B cell (primary cell): Measurements from ENCODE around the gene CFL2. TPM values are rescaled to one million over a fixed set of nuclear protein-coding genes. Genes with fewer than 3 reads are reported as not detected.

Experiments
- ATAC-seq: fragments of 200-7000 bp; cut with Tn5 transposase; one replicate; pipeline ENCODE4 v1.10.0; 2021; ENCODE audit warnings: low read depth, mild to moderate bottlenecking, moderate number of reproducible peaks, moderate library complexity
- CTCF ChIA-PET: fragments of 350-600 bp; sonication (Branson Sonifier 250); formaldehyde crosslinking; loops from one replicate; lab custom pipeline; 2021; ENCODE audit warnings: antibody characterized with exemption, inconsistent platforms; lab: Charles Lee
- POLR2A ChIA-PET: fragments of 350-600 bp; sonication (Branson Sonifier 250); formaldehyde crosslinking; loops from one replicate; lab custom pipeline; 2021; ENCODE audit warnings: antibody characterized with exemption; lab: Charles Lee
- DNase-seq: peaks from one replicate; pipeline ENCODE4 v3.0.0; 2013
- H2AFZ ChIP-seq: 2 replicates; pipeline ENCODE4 v1.6.1; 2012; ENCODE audit warnings: mild to moderate bottlenecking, low read depth, low read length; ENCODE audit not compliant: insufficient read depth, poor library complexity, severe bottlenecking
- H3K27ac ChIP-seq, 2 donors: 1 replicate in 1 of 2; 2 replicates in 1 of 2; pipeline ENCODE4 v1.5.1; 2012 to 2013; ENCODE audit warnings: low read length in 2 of 2, mild to moderate bottlenecking in 2 of 2, moderate library complexity in 1 of 2
- H3K27me3 ChIP-seq, 4 experiments: fragments of 200-600 bp in 1 of 4; sonication (generic) in 1 of 4; replicated peaks in 1 of 4; 1 replicate in 2 of 4; 2 replicates in 2 of 4; pipeline versions ENCODE4 v1.6.1 to v1.7.0; 2013 to 2016; ENCODE audit warnings: low read length in 3 of 4, mild to moderate bottlenecking in 2 of 4, mixed read lengths in 1 of 4, moderate library complexity in 1 of 4; ENCODE audit not compliant: insufficient read depth in 4 of 4, control insufficient read depth in 3 of 4; ENCODE audit errors: control extremely low read depth in 1 of 4
- H3K36me3 ChIP-seq, 2 experiments: replicated peaks in 1 of 2; 1 replicate in 1 of 2; 2 replicates in 1 of 2; pipeline versions ENCODE4 v1.6.1 to v1.7.1; 2013; ENCODE audit warnings: low read length in 1 of 2; ENCODE audit not compliant: insufficient read depth in 2 of 2, control insufficient read depth in 1 of 2; ENCODE audit errors: control extremely low read depth in 1 of 2, extremely low read depth in 1 of 2
- H3K4me1 ChIP-seq, 2 donors: fragments of 200-600 bp in 1 of 2; sonication (generic) in 1 of 2; 1 replicate in 1 of 2; 2 replicates in 1 of 2; pipeline versions ENCODE4 v1.5.1 to v1.6.1; 2013 to 2017; ENCODE audit warnings: low read length in 2 of 2; ENCODE audit not compliant: control insufficient read depth in 2 of 2, insufficient read depth in 2 of 2
- H3K4me2 ChIP-seq: replicated peaks from 2 replicates; pipeline ENCODE3; 2012; ENCODE audit warnings: mild to moderate bottlenecking, low read depth, low read length; ENCODE audit not compliant: poor library complexity, severe bottlenecking
- H3K4me3 ChIP-seq, 5 experiments: fragments of 200-600 bp in 1 of 5; sonication (generic) in 1 of 5; 1 replicate in 3 of 5; 2 replicates in 2 of 5; pipeline versions ENCODE4 v1.5.1 to v1.7.0; 2011 to 2016; ENCODE audit warnings: low read length in 4 of 5, mild to moderate bottlenecking in 4 of 5, low read depth in 2 of 5, control low read depth in 1 of 5, moderate library complexity in 1 of 5; ENCODE audit not compliant: insufficient read depth in 1 of 5; ENCODE audit errors: control extremely low read depth in 1 of 5, extremely low read depth in 1 of 5
- H3K79me2 ChIP-seq: fragments of 200-600 bp; sonication (generic); one replicate; pipeline ENCODE4 v1.6.0; 2016; ENCODE audit warnings: low read length; ENCODE audit not compliant: control insufficient read depth, insufficient read depth
- H3K9ac ChIP-seq: fragments of 200-600 bp; sonication (generic); 2 replicates; pipeline ENCODE4 v1.6.1; 2017; ENCODE audit warnings: mild to moderate bottlenecking, low read length, moderate library complexity
- H3K9me3 ChIP-seq, 3 donors: one replicate each; pipeline versions ENCODE4 v1.6.1 to v1.7.1; 2013; ENCODE audit warnings: low read length in 2 of 3; ENCODE audit not compliant: control insufficient read depth in 2 of 3, insufficient read depth in 1 of 3; ENCODE audit errors: control extremely low read depth in 1 of 3
- H4K20me1 ChIP-seq: 2 replicates; pipeline ENCODE4 v1.6.0; 2012; ENCODE audit warnings: mild to moderate bottlenecking, low read length; ENCODE audit not compliant: insufficient read depth, control insufficient read depth, poor library complexity, severe bottlenecking
- H3K27ac Mint-ChIP-seq: one replicate; pipeline ENCODE4 v1.8.0; 2021; ENCODE audit warnings: mixed read lengths
- H3K27me3 Mint-ChIP-seq: one replicate; pipeline ENCODE4 v1.8.0; 2021; ENCODE audit warnings: mixed read lengths
- H3K4me1 Mint-ChIP-seq: one replicate; pipeline ENCODE4 v1.8.0; 2021; ENCODE audit warnings: mixed read lengths
- H3K4me3 Mint-ChIP-seq: one replicate; pipeline ENCODE4 v1.8.0; 2021; ENCODE audit warnings: mixed read lengths
- H3K9me3 Mint-ChIP-seq: one replicate; pipeline ENCODE4 v1.8.0; 2022; ENCODE audit warnings: mixed read lengths; ENCODE audit not compliant: insufficient read depth
- CTCF ChIP-seq: fragments of 200-600 bp; IDR thresholded peaks from one replicate; pipeline ENCODE4 v1.8.0; 2022; ENCODE audit warnings: antibody characterized with exemption, mild to moderate bottlenecking
- EZH2 ChIP-seq: IDR thresholded peaks from 2 replicates; pipeline ENCODE4 v1.6.1; 2012; ENCODE audit warnings: borderline replicate concordance, low read depth, mild to moderate bottlenecking, moderate library complexity, low read length; ENCODE audit not compliant: insufficient read depth, poor library complexity, severe bottlenecking
- WGBS: methylation state at CpG from one replicate; pipeline ENCODE4 v1.1.5; 2013; ENCODE audit warnings: missing lambda C conversion rate; ENCODE audit not compliant: insufficient coverage; 5-methylcytosine and 5-hydroxymethylcytosine counted together
- intact Hi-C: fragments of 100-400 bp; cut with micrococcal nuclease; formaldehyde crosslinking; loops from one replicate; pipeline ENCODE4 v1.10.0; 2022
- polyA plus RNA-seq: library from polyadenylated mRNA; depleted of rRNA; stranded (reverse); fragments of >200 nt; gene quantifications from 2 replicates; pipeline ENCODE4 v1.2.3, GENCODE V29; 2012
- total RNA-seq, 2 donors: library from RNA; stranded (reverse); fragments of 120-200 nt in 1 of 2; gene quantifications; 1 replicate in 1 of 2; 2 replicates in 1 of 2; pipeline versions ENCODE4 v1.2.3 to v1.2.4, GENCODE V29; 2013 to 2022

The CFL2 gene
- total and polyA plus RNA-seq, 2 donors (not counting 1 experiment from before 2014, with no cell fraction given), result 9.6 to 21.9 TPM

DNA sequence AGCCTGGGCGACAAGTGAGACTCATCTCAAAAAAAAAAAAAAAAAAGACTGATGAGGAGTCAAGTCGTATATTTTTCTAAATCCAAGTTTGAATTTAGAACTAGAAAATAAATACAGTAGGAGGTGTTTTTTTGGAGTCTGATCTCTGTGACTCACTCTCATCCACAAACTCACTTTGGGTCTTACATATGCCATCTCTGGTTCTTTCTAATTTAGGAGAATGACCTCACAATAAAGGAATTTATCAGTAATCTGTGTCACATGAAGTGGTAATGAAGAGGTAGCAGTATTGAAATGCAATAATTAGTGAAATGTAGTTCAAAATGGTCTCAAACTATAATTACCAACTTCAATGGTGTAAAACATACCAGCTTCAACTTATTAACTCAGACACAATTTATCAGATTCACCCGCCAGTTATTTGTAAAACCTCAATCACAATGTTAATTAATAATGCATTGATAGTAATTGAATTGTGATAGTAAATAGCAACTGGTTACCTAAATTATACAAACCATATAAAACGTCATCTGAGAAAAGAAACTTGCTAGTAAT, 4.4 kb upstream of the CFL2 start:
- no peaks in the 10 kb centered on the region for H3K36me3 ChIP-seq
- H3K4me3 ChIP-seq, result no peak overlapping the region
- H3K27ac Mint-ChIP-seq, result no peak overlapping the region
- no peak for ATAC-seq
- H3K4me1 ChIP-seq, result peaks cover 4 to 11% of the 10 kb centered on the region in 2 donors
- intact Hi-C loops, result loop anchor here (10.0 kb wide), 1 partner anchor 254 kb away; the partner anchor contains the start of gene SPTSSA
- TF ChIP-seq CTCF (no peak), EZH2 (no peak)
- no peak overlapping the region for H3K4me3 Mint-ChIP-seq
- no peak overlapping the region for H3K4me2 ChIP-seq
- no peak overlapping the region for H3K27ac ChIP-seq
- WGBS, result no CpG with 5 or more reads among the region's 4 CpGs
- no peaks in the 10 kb centered on the region for H3K27me3 Mint-ChIP-seq
- H2AFZ ChIP-seq, result no peak overlapping the region
- no peaks in the 10 kb centered on the region for H3K9me3 ChIP-seq
- H3K79me2 ChIP-seq, result no peaks in the 10 kb centered on the region
- DNase-seq, result no peak
- H3K9ac ChIP-seq, result no peak overlapping the region
- no peaks in the 10 kb centered on the region for H3K9me3 Mint-ChIP-seq
- H3K4me1 Mint-ChIP-seq, result peaks cover 14% of the 10 kb centered on the region
- ChIA-PET POLR2A (no interaction called here), CTCF (no interaction called here)
- H3K27me3 ChIP-seq, result no peaks in the 10 kb centered on the region
- no peaks in the 10 kb centered on the region for H4K20me1 ChIP-seq

DNA sequence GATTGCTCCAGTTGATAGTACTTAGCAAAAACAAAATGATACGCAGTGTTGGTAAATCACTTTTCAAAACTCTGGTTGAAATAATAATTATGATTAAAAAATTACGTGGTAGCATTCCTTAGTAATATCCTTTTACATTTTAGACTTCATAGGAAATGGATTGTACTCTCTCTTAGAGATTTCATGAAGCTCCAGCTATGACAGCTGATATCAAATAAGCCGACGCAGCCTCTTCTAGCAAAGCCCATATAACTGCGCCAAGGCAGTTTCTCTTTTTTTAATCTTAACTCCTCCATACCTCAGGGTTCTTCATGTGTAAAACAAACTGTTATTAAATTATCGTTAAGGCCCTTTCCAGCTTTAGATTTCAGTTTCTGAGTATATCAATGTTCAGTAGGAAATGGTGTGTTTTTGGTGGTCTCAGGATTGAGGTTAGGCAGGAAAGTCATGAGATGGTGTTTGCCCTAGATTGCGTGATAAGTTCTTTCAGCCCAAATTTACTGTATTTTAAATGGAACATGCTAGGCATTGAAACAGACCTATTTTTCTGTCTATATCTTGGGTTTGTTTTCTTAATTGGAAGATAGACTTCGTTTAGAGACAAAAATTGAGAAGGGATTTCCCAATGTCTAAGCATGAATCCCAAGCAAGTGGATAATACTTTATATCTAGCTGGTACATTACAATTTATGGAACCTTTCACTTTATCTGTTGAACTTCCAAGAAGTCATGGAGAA, 902 bp upstream of the CFL2 start:
- peaks cover 11 to 15% of the 10 kb centered on the region in 2 donors for H3K4me1 ChIP-seq
- Mint-ChIP-seq H3K9me3 (no peaks in the 10 kb centered on the region), H3K27ac (peak overlapping the region; percentile 90), H3K4me3 (peak overlapping the region; percentile 88), H3K27me3 (no peaks in the 10 kb centered on the region), H3K4me1 (peaks cover 29% of the 10 kb centered on the region)
- DNase-seq (no peak), ATAC-seq (no peak)
- H3K4me3 ChIP-seq, result peak overlapping the region in 4 of 5 experiments; percentile 69 to 91 (median 82)
- H3K36me3 ChIP-seq, result peaks cover 6 to 12% of the 10 kb centered on the region in 2 experiments
- ChIA-PET CTCF (interaction anchor here (1.0 to 3.0 kb wide), 3 partner anchors 9 to 42 kb away, joined by 3 to 14 read pairs (median 3); no protein-coding TSS in a partner anchor), POLR2A (interaction anchor here (0.7 to 1.8 kb wide), 3 partner anchors 8 to 267 kb away, joined by 3 to 11 read pairs (median 9); partner anchors contain the start of genes BAZ1A and SRP54)
- peak overlapping the region; percentile 84 for H3K9ac ChIP-seq
- H3K79me2 ChIP-seq, result no peaks in the 10 kb centered on the region
- no peak for TF ChIP-seq CTCF
- peak overlapping the region; percentile 87 for H2AFZ ChIP-seq
- H3K27ac ChIP-seq, result peak overlapping the region in 1 of 2 donors; percentile 87
- no peaks in the 10 kb centered on the region for H3K9me3 ChIP-seq
- 73% methylated on average over 4 of the region's 8 CpGs for WGBS
- peak overlapping the region; percentile 79 for H3K4me2 ChIP-seq
- no peaks in the 10 kb centered on the region for H4K20me1 ChIP-seq
- intact Hi-C loops, result loop anchor here (2.0 to 10.0 kb wide), 2 partner anchors 84 to 250 kb away; partner anchors contain the start of genes SNX6 and SPTSSA
- no peaks in the 10 kb centered on the region for H3K27me3 ChIP-seq
